CD4-positive, alpha-beta T cell (primary cell): Measurements from ENCODE around the gene ANKRD36B. TPM values are rescaled to one million over a fixed set of nuclear protein-coding genes. Genes with fewer than 3 reads are reported as not detected.
"Not testable (repeated sequence)": the region's sequence is repeated elsewhere in the genome, so short reads cannot be mapped to it uniquely, and the experiment has no call there.

ENCODE experiments used
- ATAC-seq: fragments of 200-7000 bp; cut with Tn5 transposase; one replicate; pipeline ENCODE4 v1.10.0; 2022; ENCODE audit warnings: mild to moderate bottlenecking; ENCODE audit not compliant: poor library complexity
- CTCF ChIA-PET: fragments of 350-600 bp; sonication (Branson Sonifier 250); formaldehyde crosslinking; loops from one replicate; lab custom pipeline; 2021; ENCODE audit warnings: antibody characterized with exemption, inconsistent platforms; lab: Charles Lee
- POLR2A ChIA-PET: fragments of 350-600 bp; sonication (Branson Sonifier 250); formaldehyde crosslinking; loops from one replicate; lab custom pipeline; 2021; ENCODE audit warnings: antibody characterized with exemption, inconsistent platforms; lab: Charles Lee
- DNase-seq, 14 experiments: peaks; one replicate each; pipeline ENCODE4 v3.0.0-alpha.2; 2013 to 2020; ENCODE audit warnings: mixed read lengths in 2 of 14
- H3K27ac ChIP-seq, 2 donors: one replicate each; pipeline versions ENCODE4 v1.5.1 to v1.7.0; 2013; ENCODE audit warnings: low read length in 2 of 2, low read depth in 1 of 2, mild to moderate bottlenecking in 1 of 2
- H3K27me3 ChIP-seq, 2 experiments: 1 replicate in 1 of 2; 2 replicates in 1 of 2; pipeline versions ENCODE4 v1.6.1 to v1.7.0; 2013; ENCODE audit warnings: low read length in 2 of 2, control low read depth in 1 of 2, mild to moderate bottlenecking in 1 of 2, moderate library complexity in 1 of 2; ENCODE audit not compliant: insufficient read depth in 2 of 2, control insufficient read depth in 1 of 2
- H3K36me3 ChIP-seq: one replicate; pipeline ENCODE4 v1.6.1; 2013; ENCODE audit warnings: low read length, control low read depth; ENCODE audit not compliant: insufficient read depth
- H3K4me1 ChIP-seq: one replicate; pipeline ENCODE4 v1.6.1; 2013; ENCODE audit warnings: low read length, control low read depth; ENCODE audit not compliant: insufficient read depth
- H3K4me3 ChIP-seq: one replicate; pipeline ENCODE4 v1.5.1; 2013; ENCODE audit warnings: mild to moderate bottlenecking, low read length, moderate library complexity
- H3K9me3 ChIP-seq, 2 experiments: 1 replicate in 1 of 2; 2 replicates in 1 of 2; pipeline versions ENCODE4 v1.6.1 to v1.7.0; 2013; ENCODE audit warnings: low read length in 2 of 2, mild to moderate bottlenecking in 2 of 2, control low read depth in 1 of 2, moderate library complexity in 1 of 2; ENCODE audit not compliant: control insufficient read depth in 1 of 2, insufficient read depth in 1 of 2
- H3K27ac Mint-ChIP-seq: one replicate; pipeline ENCODE4 v1.8.0; 2020; ENCODE audit warnings: mixed read lengths
- H3K27me3 Mint-ChIP-seq: one replicate; pipeline ENCODE4 v1.8.0; 2021; ENCODE audit warnings: mixed read lengths
- H3K36me3 Mint-ChIP-seq: one replicate; pipeline ENCODE4 v1.8.0; 2021; ENCODE audit warnings: low read depth, mixed read lengths
- H3K4me1 Mint-ChIP-seq: one replicate; pipeline ENCODE4 v1.8.0; 2021; ENCODE audit warnings: low read depth, mixed read lengths
- H3K4me3 Mint-ChIP-seq: one replicate; pipeline ENCODE4 v1.8.0; 2020; ENCODE audit warnings: mild to moderate bottlenecking, mixed read lengths
- H3K9me3 Mint-ChIP-seq: one replicate; pipeline ENCODE4 v1.8.0; 2020; ENCODE audit warnings: mixed read lengths
- intact Hi-C, 2 experiments: fragments of 100-400 bp; cut with DNase I in 1 of 2; cut with micrococcal nuclease in 1 of 2; formaldehyde crosslinking; loops; one replicate each; pipeline versions ENCODE4 v1.15.1 to v1.9.0; 2023 to 2025; cut with DNase I, micrococcal nuclease
- total RNA-seq, 174 experiments: library from RNA in 2 of 174; stranded (reverse) in 2 of 174; gene quantifications; one replicate each; pipeline ENCODE4 v1.2.3 and lab custom pipeline; 2021 to 2026
- TF ChIP-seq, protein P1 (sequence below): fragments of 200-600 bp; IDR thresholded peaks from one replicate; pipeline ENCODE4 v1.8.0; 2022; ENCODE audit warnings: antibody characterized with exemption, mild to moderate bottlenecking

Gene ANKRD36B
- total RNA-seq, 2 experiments from 2014 or later: 48.5 to 60.0 TPM

GRCh38 chr2:97617911-97618310 lies 28.2 kb upstream of the ANKRD36B start:
- no peaks in the 10 kb centered on the region for H3K4me1 Mint-ChIP-seq
- no peaks in the 10 kb centered on the region for H3K9me3 ChIP-seq
- no peak for DNase-seq
- ATAC-seq: no peak
- H3K27me3 ChIP-seq: no peaks in the 10 kb centered on the region
- H3K4me1 ChIP-seq: no peaks in the 10 kb centered on the region
- intact Hi-C loops: no loop called here
- no peak overlapping the region for H3K27ac ChIP-seq
- H3K4me3 Mint-ChIP-seq: no peak overlapping the region
- no peaks in the 10 kb centered on the region for H3K36me3 ChIP-seq
- CTCF ChIA-PET: no interaction called here
- H3K9me3 Mint-ChIP-seq: no peaks in the 10 kb centered on the region
- H3K27me3 Mint-ChIP-seq: no peaks in the 10 kb centered on the region
- POLR2A ChIA-PET: no interaction called here
- H3K27ac Mint-ChIP-seq: no peak overlapping the region
- TF ChIP-seq, protein P1, sequence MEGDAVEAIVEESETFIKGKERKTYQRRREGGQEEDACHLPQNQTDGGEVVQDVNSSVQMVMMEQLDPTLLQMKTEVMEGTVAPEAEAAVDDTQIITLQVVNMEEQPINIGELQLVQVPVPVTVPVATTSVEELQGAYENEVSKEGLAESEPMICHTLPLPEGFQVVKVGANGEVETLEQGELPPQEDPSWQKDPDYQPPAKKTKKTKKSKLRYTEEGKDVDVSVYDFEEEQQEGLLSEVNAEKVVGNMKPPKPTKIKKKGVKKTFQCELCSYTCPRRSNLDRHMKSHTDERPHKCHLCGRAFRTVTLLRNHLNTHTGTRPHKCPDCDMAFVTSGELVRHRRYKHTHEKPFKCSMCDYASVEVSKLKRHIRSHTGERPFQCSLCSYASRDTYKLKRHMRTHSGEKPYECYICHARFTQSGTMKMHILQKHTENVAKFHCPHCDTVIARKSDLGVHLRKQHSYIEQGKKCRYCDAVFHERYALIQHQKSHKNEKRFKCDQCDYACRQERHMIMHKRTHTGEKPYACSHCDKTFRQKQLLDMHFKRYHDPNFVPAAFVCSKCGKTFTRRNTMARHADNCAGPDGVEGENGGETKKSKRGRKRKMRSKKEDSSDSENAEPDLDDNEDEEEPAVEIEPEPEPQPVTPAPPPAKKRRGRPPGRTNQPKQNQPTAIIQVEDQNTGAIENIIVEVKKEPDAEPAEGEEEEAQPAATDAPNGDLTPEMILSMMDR: no peak
- no peaks in the 10 kb centered on the region for H3K36me3 Mint-ChIP-seq
- no peak overlapping the region for H3K4me3 ChIP-seq

DNA sequence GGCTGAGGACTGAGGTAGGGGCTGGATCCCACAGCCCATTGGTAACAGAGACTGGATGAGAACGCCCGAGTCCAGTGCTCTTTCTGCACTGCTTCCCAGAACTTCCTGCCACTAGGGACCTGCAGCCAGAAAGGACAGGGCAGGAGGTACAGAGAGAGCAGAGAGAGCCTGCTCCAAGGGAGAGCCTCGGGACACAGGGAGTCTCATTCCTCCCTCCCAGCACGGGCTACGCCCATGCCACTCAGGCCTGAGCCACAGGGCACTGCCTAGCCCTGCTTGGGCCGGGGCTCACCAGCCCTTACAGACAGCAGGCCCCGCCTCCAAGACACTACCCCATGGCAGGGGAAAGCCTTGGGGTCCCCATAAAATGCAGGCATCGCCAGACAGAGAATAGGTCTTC lies 26.1 kb upstream of the ANKRD36B start:
- intact Hi-C loops, H3K9me3 Mint-ChIP-seq, DNase-seq, H3K9me3 ChIP-seq, CTCF ChIA-PET, H3K27ac Mint-ChIP-seq, H3K27ac ChIP-seq, H3K4me1 Mint-ChIP-seq, H3K36me3 Mint-ChIP-seq, H3K27me3 Mint-ChIP-seq, H3K36me3 ChIP-seq, POLR2A ChIA-PET, H3K4me3 ChIP-seq, H3K4me3 Mint-ChIP-seq, H3K4me1 ChIP-seq, H3K27me3 ChIP-seq, ATAC-seq: not testable (repeated sequence)

DNA sequence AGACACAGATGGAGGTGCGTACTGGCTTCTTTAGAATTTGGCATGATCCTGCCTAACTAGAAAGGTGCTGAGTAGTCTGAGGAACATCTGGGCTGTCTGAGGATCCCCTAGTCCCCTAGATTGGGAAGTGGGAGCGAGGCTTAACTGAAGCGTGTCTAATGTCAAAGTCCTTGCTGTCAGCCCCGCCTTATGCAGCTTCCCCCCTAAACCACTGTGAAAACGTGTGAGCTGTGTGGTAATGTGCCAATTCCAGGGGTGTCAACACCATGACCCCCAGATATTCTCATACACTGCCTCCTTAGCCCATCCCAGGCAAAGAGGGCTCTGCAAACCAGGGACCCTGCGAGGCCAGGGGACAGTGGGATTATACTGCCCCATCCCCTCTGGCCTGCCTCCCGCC lies 22.2 kb upstream of the ANKRD36B start:
- DNase-seq, H3K9me3 Mint-ChIP-seq, H3K36me3 Mint-ChIP-seq, H3K36me3 ChIP-seq, H3K27ac Mint-ChIP-seq, H3K9me3 ChIP-seq, ATAC-seq, H3K27me3 ChIP-seq, H3K4me1 ChIP-seq, H3K27me3 Mint-ChIP-seq, POLR2A ChIA-PET, H3K4me3 ChIP-seq, H3K4me1 Mint-ChIP-seq, H3K4me3 Mint-ChIP-seq, H3K27ac ChIP-seq, intact Hi-C loops, CTCF ChIA-PET: not testable (repeated sequence)

DNA sequence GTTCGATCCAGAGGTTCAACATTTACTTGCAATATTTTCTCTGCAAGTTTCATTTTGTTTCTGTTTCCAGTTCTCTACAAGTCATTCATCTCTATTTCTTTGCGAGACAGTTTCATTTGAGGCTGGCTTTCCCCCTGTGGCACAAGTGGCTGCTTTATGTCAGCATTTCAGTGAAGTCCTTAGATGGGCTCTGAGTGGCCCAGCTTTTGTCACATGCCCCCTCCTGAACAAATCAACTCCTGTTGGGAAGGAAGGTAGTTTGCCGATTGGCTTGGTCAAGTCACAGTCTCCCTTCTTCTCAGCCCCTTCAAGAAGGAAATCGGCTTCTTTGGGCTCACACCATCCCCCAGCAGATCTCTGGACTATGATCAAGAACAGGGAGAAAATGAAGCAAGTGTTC lies 19.1 kb upstream of the ANKRD36B start:
- H3K27me3 Mint-ChIP-seq: not testable (repeated sequence)

GRCh38 chr2:97605524-97606339 lies 16.1 kb upstream of the ANKRD36B start:
- ATAC-seq, H3K27me3 Mint-ChIP-seq, CTCF ChIA-PET, H3K4me3 Mint-ChIP-seq, H3K27ac ChIP-seq, POLR2A ChIA-PET, H3K36me3 Mint-ChIP-seq, intact Hi-C loops, H3K4me3 ChIP-seq, H3K4me1 Mint-ChIP-seq, H3K27ac Mint-ChIP-seq, H3K4me1 ChIP-seq, H3K27me3 ChIP-seq, H3K9me3 Mint-ChIP-seq, DNase-seq, H3K36me3 ChIP-seq, H3K9me3 ChIP-seq: not testable (repeated sequence)

More for the DNA sequence above, 19.1 kb upstream of the ANKRD36B start:
- H3K36me3 Mint-ChIP-seq, H3K4me1 ChIP-seq, H3K27ac Mint-ChIP-seq, H3K9me3 Mint-ChIP-seq, H3K27me3 ChIP-seq, H3K36me3 ChIP-seq, H3K27ac ChIP-seq, ATAC-seq, H3K4me3 ChIP-seq, H3K4me3 Mint-ChIP-seq, H3K9me3 ChIP-seq, POLR2A ChIA-PET, DNase-seq, CTCF ChIA-PET, H3K4me1 Mint-ChIP-seq, intact Hi-C loops: not testable (repeated sequence)

- H3K27me3 Mint-ChIP-seq, DNase-seq, H3K27ac Mint-ChIP-seq, H3K9me3 Mint-ChIP-seq, H3K4me1 ChIP-seq, H3K4me3 Mint-ChIP-seq, H3K36me3 Mint-ChIP-seq, H3K27me3 ChIP-seq, H3K36me3 ChIP-seq, POLR2A ChIA-PET, CTCF ChIA-PET, H3K4me1 Mint-ChIP-seq, ATAC-seq, H3K9me3 ChIP-seq, intact Hi-C loops, H3K4me3 ChIP-seq, H3K27ac ChIP-seq: not testable (repeated sequence)
Measured at GRCh38 chr2:97605109-97605508, 15.4 kb upstream of the ANKRD36B start.
